IMR-90 (cell line): Measurements from ENCODE around the gene PTPN11. TPM values are rescaled to one million over a fixed set of nuclear protein-coding genes. Genes with fewer than 3 reads are reported as not detected.
"Not testable (repeated sequence)": the region's sequence is repeated elsewhere in the genome, so short reads cannot be mapped to it uniquely, and the experiment has no call there.

Experiments
- ATAC-seq: fragments of 200-7000 bp; cut with Tn5 transposase; 2 replicates; pipeline ENCODE4 v1.9.1; 2020; ENCODE audit warnings: low read depth, mild to moderate bottlenecking, moderate library complexity
- BruUV-seq: library from RNA; stranded (reverse); fragments of 400-500 nt; replicated peaks from 2 replicates; lab custom pipeline; 2021; lab: Mats Ljungman, UMichigan
- CTCF ChIA-PET: fragments of 300-600 bp; formaldehyde crosslinking; extraction: SDS; loops from one replicate; lab custom pipeline; 2021; ENCODE audit warnings: antibody characterized with exemption; lab: Yijun Ruan, JAX
- POLR2A ChIA-PET: fragments of 300-600 bp; sonication (Branson Sonifier 250); formaldehyde crosslinking; loops from one replicate; lab custom pipeline; 2022; ENCODE audit warnings: antibody characterized with exemption; ENCODE audit not compliant: unreplicated experiment; lab: Charles Lee
- DNase-seq: peaks from one replicate; pipeline ENCODE4 v3.0.0; 2013
- H2AFZ ChIP-seq: replicated peaks from 2 replicates; pipeline ENCODE3; 2013; ENCODE audit warnings: low read length, mild to moderate bottlenecking; ENCODE audit not compliant: poor library complexity
- H2AK5ac ChIP-seq: 2 replicates; pipeline ENCODE4 v1.6.1; 2013; ENCODE audit warnings: low read depth, low read length, inconsistent platforms
- H2AK9ac ChIP-seq: replicated peaks from 2 replicates; pipeline ENCODE3; 2013; ENCODE audit warnings: mild to moderate bottlenecking, low read depth, low read length, moderate library complexity; ENCODE audit not compliant: poor library complexity
- H2BK120ac ChIP-seq: 2 replicates; pipeline ENCODE4 v1.6.1; 2013; ENCODE audit warnings: low read depth, low read length, inconsistent platforms
- H2BK15ac ChIP-seq: 3 replicates; pipeline ENCODE4 v1.6.1; 2013; ENCODE audit warnings: low read depth, low read length, inconsistent platforms
- H2BK20ac ChIP-seq: 2 replicates; pipeline ENCODE4 v1.6.1; 2013; ENCODE audit warnings: low read depth, mild to moderate bottlenecking, inconsistent platforms, low read length, moderate library complexity
- H2BK5ac ChIP-seq: 2 replicates; pipeline ENCODE4 v1.6.1; 2013; ENCODE audit warnings: mild to moderate bottlenecking, low read depth, low read length, inconsistent platforms; ENCODE audit not compliant: poor library complexity, severe bottlenecking
- H3K14ac ChIP-seq: replicated peaks from 2 replicates; pipeline ENCODE4 v1.6.1; 2013; ENCODE audit warnings: low read depth, low read length, inconsistent platforms
- H3K18ac ChIP-seq: 2 replicates; pipeline ENCODE4 v1.6.1; 2013; ENCODE audit warnings: low read depth, low read length, control low read depth
- H3K23ac ChIP-seq: 2 replicates; pipeline ENCODE4 v1.6.1; 2013; ENCODE audit warnings: low read depth, low read length, inconsistent platforms
- H3K27ac ChIP-seq: 2 replicates; pipeline ENCODE4 v1.5.1; 2013; ENCODE audit warnings: mild to moderate bottlenecking, control low read depth, low read length; ENCODE audit not compliant: insufficient read depth
- H3K27me3 ChIP-seq: 2 replicates; pipeline ENCODE4 v1.6.1; 2013; ENCODE audit warnings: low read length; ENCODE audit not compliant: control insufficient read depth, insufficient read depth
- H3K36me3 ChIP-seq: 2 replicates; pipeline ENCODE4 v1.6.1; 2013; ENCODE audit warnings: low read length, mixed read lengths; ENCODE audit not compliant: control insufficient read depth, insufficient read depth
- H3K4ac ChIP-seq: 2 replicates; pipeline ENCODE4 v1.6.1; 2013; ENCODE audit warnings: low read depth, low read length, inconsistent platforms
- H3K4me1 ChIP-seq: 2 replicates; pipeline ENCODE4 v1.6.1; 2013; ENCODE audit warnings: low read length, mixed read lengths; ENCODE audit not compliant: control insufficient read depth, insufficient read depth
- H3K4me2 ChIP-seq: 2 replicates; pipeline ENCODE4 v1.6.1; 2013; ENCODE audit warnings: low read depth, mild to moderate bottlenecking, control low read depth, low read length, moderate library complexity
- H3K4me3 ChIP-seq: 2 replicates; pipeline ENCODE4 v1.5.1; 2013; ENCODE audit warnings: low read depth, mild to moderate bottlenecking, control low read depth, low read length, moderate library complexity; ENCODE audit not compliant: insufficient read depth
- H3K56ac ChIP-seq: 2 replicates; pipeline ENCODE4 v1.6.1; 2013; ENCODE audit warnings: low read length, inconsistent platforms; ENCODE audit not compliant: insufficient read depth; ENCODE audit errors: extremely low read depth
- H3K79me1 ChIP-seq, 2 experiments: 2 replicates each; pipeline ENCODE4 v1.6.1; 2013; ENCODE audit warnings: low read length in 2 of 2, inconsistent platforms in 1 of 2, low read depth in 1 of 2
- H3K9ac ChIP-seq: 2 replicates; pipeline ENCODE4 v1.6.1; 2013; ENCODE audit warnings: low read depth, low read length, control low read depth
- H3K9me1 ChIP-seq: 2 replicates; pipeline ENCODE4 v1.6.1; 2013; ENCODE audit warnings: low read length, inconsistent platforms; ENCODE audit not compliant: insufficient read depth
- H3K9me3 ChIP-seq: 2 replicates; pipeline ENCODE4 v1.6.1; 2013; ENCODE audit warnings: low read length; ENCODE audit not compliant: control insufficient read depth, insufficient read depth
- H4K20me1 ChIP-seq: 2 replicates; pipeline ENCODE4 v1.6.1; 2013; ENCODE audit warnings: low read length, inconsistent platforms; ENCODE audit not compliant: insufficient read depth
- H4K5ac ChIP-seq: 2 replicates; pipeline ENCODE4 v1.6.1; 2013; ENCODE audit warnings: mild to moderate bottlenecking, low read depth, low read length, control low read depth
- H4K8ac ChIP-seq, 2 experiments: 2 replicates each; pipeline ENCODE4 v1.6.1; 2013; ENCODE audit warnings: low read depth in 2 of 2, low read length in 2 of 2, control low read depth in 1 of 2, inconsistent platforms in 1 of 2
- H4K91ac ChIP-seq: 2 replicates; pipeline ENCODE4 v1.6.1; 2013; ENCODE audit warnings: low read depth, low read length, inconsistent platforms; ENCODE audit not compliant: insufficient read depth
- WGBS, 2 experiments: methylation state at CpG; one replicate each; pipeline versions ENCODE4 v1.1.5 to v1.1.7; 2013; ENCODE audit warnings: missing lambda C conversion rate in 2 of 2; ENCODE audit not compliant: insufficient read length in 1 of 2; ENCODE audit errors: extremely low coverage in 2 of 2; 5-methylcytosine and 5-hydroxymethylcytosine counted together
- dilution Hi-C: fragments of 300-500 bp; cut with HindIII; formaldehyde crosslinking; loops from one replicate; pipeline ENCODE4 v1.14.3; 2018; ENCODE audit warnings: low sequenced_read_pairs; ENCODE audit not compliant: unreplicated experiment
- in situ Hi-C: fragments of 300-500 bp; cut with MboI; formaldehyde crosslinking; loops from 3 replicates; pipeline ENCODE4 v1.14.3; 2019; ENCODE audit warnings: low sequenced_read_pairs, inconsistent platforms, mixed read lengths
- intact Hi-C: fragments of 100-400 bp; cut with micrococcal nuclease; formaldehyde crosslinking; loops from 2 replicates; pipeline ENCODE4 v1.10.0; 2022
- polyA plus RNA-seq, 3 experiments: library from polyadenylated mRNA; depleted of rRNA; stranded (reverse); fragments of >200 nt; gene quantifications; 2 replicates each; pipeline ENCODE4 v1.2.3, GENCODE V29; 2012; ENCODE audit warnings: low replicate concordance in 1 of 3
- total RNA-seq: library from RNA; depleted of rRNA; stranded (reverse); fragments of >200 nt; gene quantifications from 2 replicates; pipeline ENCODE4 v1.2.3, GENCODE V29; 2012
- TF ChIP-seq, protein P1 (sequence below): fragments of 150-350 bp; IDR thresholded peaks from 2 replicates; pipeline ENCODE4 v1.6.1; 2016; ENCODE audit warnings: low read depth, mild to moderate bottlenecking, low read length, moderate library complexity, borderline replicate concordance

Gene PTPN11
- total and polyA plus RNA-seq, 2 of the 4 experiments (the other 2 are of a cell fraction), result 52.9 to 135 TPM

- Histone ChIP-seq H4K5ac (no peak overlapping the region), H2AK5ac (no peak overlapping the region), H3K9me1 (no peaks in the 10 kb centered on the region), H3K23ac (no peak overlapping the region), H3K4ac (no peak overlapping the region), H2BK5ac (no peak overlapping the region), H2BK20ac (no peak overlapping the region), H4K8ac (no peak overlapping the region), H4K91ac (no peak overlapping the region), H3K27me3 (no peaks in the 10 kb centered on the region), H2AK9ac (no peak overlapping the region), H2BK15ac (no peak overlapping the region), H3K36me3 (no peaks in the 10 kb centered on the region), H3K79me1 (no peaks in the 10 kb centered on the region), H3K4me2 (no peak overlapping the region), H2BK120ac (no peak overlapping the region), H2AFZ (no peak overlapping the region), H3K9me3 (no peaks in the 10 kb centered on the region), H3K14ac (no peak overlapping the region), H3K18ac (no peak overlapping the region), H3K27ac (no peak overlapping the region), H3K4me3 (no peak overlapping the region), H3K56ac (no peak overlapping the region), H3K9ac (no peak overlapping the region), H4K20me1 (no peaks in the 10 kb centered on the region), H3K4me1 (no peaks in the 10 kb centered on the region)
- intact Hi-C loops (no loop called here), dilution Hi-C loops (no loop called here), in situ Hi-C loops (no loop called here)
- TF ChIP-seq, protein P1, sequence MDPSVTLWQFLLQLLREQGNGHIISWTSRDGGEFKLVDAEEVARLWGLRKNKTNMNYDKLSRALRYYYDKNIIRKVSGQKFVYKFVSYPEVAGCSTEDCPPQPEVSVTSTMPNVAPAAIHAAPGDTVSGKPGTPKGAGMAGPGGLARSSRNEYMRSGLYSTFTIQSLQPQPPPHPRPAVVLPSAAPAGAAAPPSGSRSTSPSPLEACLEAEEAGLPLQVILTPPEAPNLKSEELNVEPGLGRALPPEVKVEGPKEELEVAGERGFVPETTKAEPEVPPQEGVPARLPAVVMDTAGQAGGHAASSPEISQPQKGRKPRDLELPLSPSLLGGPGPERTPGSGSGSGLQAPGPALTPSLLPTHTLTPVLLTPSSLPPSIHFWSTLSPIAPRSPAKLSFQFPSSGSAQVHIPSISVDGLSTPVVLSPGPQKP, result no peak
- no TSS peak for BruUV-seq
- ATAC-seq (no peak), DNase-seq (no peak)
- CTCF ChIA-PET, result no interaction called here
- 100% methylated on average over 1 of the region's 7 CpGs; no CpG with 5 or more reads in 1 of the 2 experiments for WGBS, 2 experiments
- POLR2A ChIA-PET, result no interaction called here
Observed at GRCh38 chr12:112518365-112518735, 99.6 kb downstream of the PTPN11 start.

GRCh38 chr12:112519841-112520340 is 101.1 kb downstream of the PTPN11 start:
- H3K36me3 ChIP-seq, H2BK15ac ChIP-seq, H2AFZ ChIP-seq, CTCF ChIA-PET, H3K4me2 ChIP-seq, H3K79me1 ChIP-seq, intact Hi-C loops, H3K23ac ChIP-seq, POLR2A ChIA-PET, H4K8ac ChIP-seq, ATAC-seq, H3K27ac ChIP-seq, H3K4me1 ChIP-seq, H2AK5ac ChIP-seq, H3K56ac ChIP-seq, H3K9me1 ChIP-seq, H3K4ac ChIP-seq, H3K27me3 ChIP-seq, BruUV-seq, H3K9ac ChIP-seq, H2BK120ac ChIP-seq, DNase-seq, H4K20me1 ChIP-seq, H3K14ac ChIP-seq, H2BK20ac ChIP-seq, H3K9me3 ChIP-seq, dilution Hi-C loops, H2BK5ac ChIP-seq, H3K18ac ChIP-seq, in situ Hi-C loops, H2AK9ac ChIP-seq, H4K5ac ChIP-seq, H4K91ac ChIP-seq, H3K4me3 ChIP-seq: not testable (repeated sequence)
- WGBS, 2 experiments, result 62% methylated on average over 6 of the region's 26 CpGs; no CpG with 5 or more reads in 1 of the 2 experiments
